IgD-negative memory B cell (primary cell): ENCODE results near the gene TXNDC8. TPM values are rescaled to one million over a fixed set of nuclear protein-coding genes. Genes with fewer than 3 reads are reported as not detected.
A peak's percentile ranks its signal among the peaks of the same experiment; 100 is the strongest.
"Not testable (repeated sequence)": the region's sequence is repeated elsewhere in the genome, so short reads cannot be mapped to it uniquely, and the experiment has no call there.

Experiments
- H3K27ac Mint-ChIP-seq, 3 donors: one replicate each; pipeline ENCODE4 v1.8.0; 2020 to 2022; ENCODE audit warnings: mild to moderate bottlenecking in 3 of 3, mixed read lengths in 3 of 3, moderate library complexity in 1 of 3
- H3K27me3 Mint-ChIP-seq: one replicate; pipeline ENCODE4 v1.8.0; 2021; ENCODE audit warnings: mixed read lengths
- H3K36me3 Mint-ChIP-seq: one replicate; pipeline ENCODE4 v1.8.0; 2020; ENCODE audit warnings: mild to moderate bottlenecking, mixed read lengths
- H3K4me1 Mint-ChIP-seq, 3 donors: one replicate each; pipeline ENCODE4 v1.8.0; 2020 to 2022; ENCODE audit warnings: mixed read lengths in 3 of 3, mild to moderate bottlenecking in 1 of 3
- H3K4me3 Mint-ChIP-seq, 4 donors: one replicate each; pipeline ENCODE4 v1.8.0; 2020 to 2022; ENCODE audit warnings: mild to moderate bottlenecking in 4 of 4, mixed read lengths in 4 of 4, moderate library complexity in 3 of 4
- H3K9me3 Mint-ChIP-seq, 3 donors: one replicate each; pipeline ENCODE4 v1.8.0; 2020 to 2021; ENCODE audit warnings: mixed read lengths in 3 of 3, mild to moderate bottlenecking in 1 of 3
- polyA plus RNA-seq: library from polyadenylated mRNA; unstranded; fragments of 300-500 nt; fragmentation: Illumina TruSeq; gene quantifications from one replicate; pipeline ENCODE4 v1.2.3, GENCODE V29; 2021

TXNDC8 gene
- not detected for polyA plus RNA-seq

DNA sequence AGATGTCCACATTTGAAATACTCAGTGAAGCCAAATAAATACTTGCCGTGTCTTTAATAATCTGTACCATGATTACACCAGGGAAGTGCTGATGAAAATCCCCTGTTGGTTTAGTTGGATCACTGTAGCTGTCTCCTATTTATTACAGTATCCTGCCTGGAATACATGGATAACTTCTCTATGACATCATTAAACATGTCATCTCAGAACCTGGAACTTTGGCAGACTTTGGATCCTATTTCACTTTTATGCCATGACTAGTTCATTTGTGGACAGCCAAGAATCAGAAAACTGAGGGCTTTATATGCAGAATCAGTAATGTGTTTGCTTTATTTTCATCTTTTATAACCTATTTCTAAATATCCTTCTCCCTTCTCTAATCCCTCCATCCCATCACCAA, at the start of gene TXNDC8:
Gene TXNDC8, minus strand, starts transcription at position 137 of the 400 bp plus-strand sequence.
- Mint-ChIP-seq H3K4me1 (peaks cover 0 to 7% (median 2%) of the 10 kb centered on the region in 3 donors), H3K27me3 (peaks cover 2% of the 10 kb centered on the region), H3K36me3 (no peaks in the 10 kb centered on the region), H3K27ac (no peak within 1 kb of the TSS), H3K4me3 (peak within 1 kb of the TSS in 1 of 4 donors; percentile 34), H3K9me3 (peaks cover 0 to 2% (median 0%) of the 10 kb centered on the region in 3 donors)

DNA sequence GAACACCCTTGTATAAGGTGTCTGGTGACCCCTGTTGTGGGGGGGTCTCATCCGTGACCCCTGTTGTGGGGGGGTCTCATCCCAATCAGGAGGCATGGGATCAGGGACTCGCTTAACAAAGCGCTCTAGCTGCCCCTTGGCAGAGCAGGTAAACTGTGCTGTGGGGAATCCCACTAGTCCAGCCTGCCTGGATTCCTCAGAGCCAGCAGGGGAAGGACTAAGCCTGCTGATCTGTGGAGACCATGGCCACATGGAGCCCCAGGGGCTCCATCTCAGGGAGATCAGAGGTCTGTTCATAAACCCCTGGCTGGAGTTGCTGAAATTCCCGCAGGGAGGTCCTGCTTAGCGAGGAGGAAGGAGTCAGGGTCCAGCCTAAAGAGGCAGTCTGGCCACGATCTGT, 45.8 kb upstream of the TXNDC8 start:
- H3K27me3 Mint-ChIP-seq = peaks cover 5% of the 10 kb centered on the region
- H3K9me3 Mint-ChIP-seq = peaks cover 0 to 2% (median 0%) of the 10 kb centered on the region in 3 donors
- no peaks in the 10 kb centered on the region for H3K4me1 Mint-ChIP-seq
- no peaks in the 10 kb centered on the region for H3K36me3 Mint-ChIP-seq
- no peak overlapping the region for H3K4me3 Mint-ChIP-seq
- no peak overlapping the region for H3K27ac Mint-ChIP-seq

DNA sequence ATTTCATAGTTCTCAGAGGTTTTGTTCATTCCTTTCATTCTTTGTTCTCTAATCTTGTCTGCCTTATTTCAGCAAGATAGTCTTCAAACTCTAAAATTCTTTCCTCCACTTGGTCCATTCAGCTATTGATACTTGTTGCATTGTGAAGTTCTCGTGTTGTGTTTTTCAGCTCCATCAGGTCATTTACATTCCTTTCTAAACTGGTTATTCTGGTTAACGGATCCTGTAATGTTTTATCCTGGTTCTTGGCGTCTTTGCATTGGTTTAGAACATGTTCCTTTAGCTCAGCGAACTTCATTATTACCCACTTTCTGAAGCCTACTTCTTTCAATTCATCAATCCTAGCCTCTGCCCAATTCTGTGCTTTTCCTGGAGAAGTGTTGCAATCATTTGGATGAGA, 45.1 kb upstream of the TXNDC8 start:
- H3K9me3 Mint-ChIP-seq = peaks cover 0 to 2% (median 0%) of the 10 kb centered on the region in 3 donors
- H3K27me3 Mint-ChIP-seq = peaks cover 5% of the 10 kb centered on the region
- no peak overlapping the region for H3K4me3 Mint-ChIP-seq
- H3K36me3 Mint-ChIP-seq = no peaks in the 10 kb centered on the region
- H3K27ac Mint-ChIP-seq = no peak overlapping the region
- no peaks in the 10 kb centered on the region for H3K4me1 Mint-ChIP-seq

DNA sequence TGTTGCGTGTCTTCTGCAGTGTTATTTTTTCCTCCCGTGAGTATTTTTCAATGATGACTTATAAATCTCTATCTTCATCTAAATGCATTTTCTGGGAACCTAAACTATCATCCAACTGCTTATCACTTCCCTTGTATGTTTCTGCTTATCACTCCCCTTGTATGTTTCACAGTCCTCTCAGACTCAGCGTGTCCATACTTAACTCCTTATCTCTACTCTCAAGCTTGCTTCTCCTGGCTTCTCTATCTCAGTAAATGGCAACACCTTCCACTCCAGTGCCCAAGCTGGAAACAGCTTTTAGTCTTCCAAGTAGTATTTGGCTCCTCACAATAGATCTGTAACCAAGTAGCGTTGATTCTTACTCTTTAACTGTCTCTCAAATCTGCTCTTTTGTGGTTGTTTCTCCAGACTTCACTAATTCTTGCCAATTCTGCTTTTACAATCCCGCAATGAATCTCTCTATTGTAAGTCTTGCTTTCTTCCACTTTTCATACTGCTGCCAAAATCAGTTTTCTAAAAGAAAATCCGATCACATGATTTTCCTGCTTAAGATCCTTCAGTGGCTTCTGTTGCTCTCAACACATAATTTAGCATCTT, 33.8 kb upstream of the TXNDC8 start:
- Mint-ChIP-seq H3K36me3 (no peaks in the 10 kb centered on the region), H3K4me1 (no peaks in the 10 kb centered on the region), H3K27ac (no peak overlapping the region), H3K27me3 (peaks cover 2% of the 10 kb centered on the region), H3K9me3 (no peaks in the 10 kb centered on the region), H3K4me3 (no peak overlapping the region)

DNA sequence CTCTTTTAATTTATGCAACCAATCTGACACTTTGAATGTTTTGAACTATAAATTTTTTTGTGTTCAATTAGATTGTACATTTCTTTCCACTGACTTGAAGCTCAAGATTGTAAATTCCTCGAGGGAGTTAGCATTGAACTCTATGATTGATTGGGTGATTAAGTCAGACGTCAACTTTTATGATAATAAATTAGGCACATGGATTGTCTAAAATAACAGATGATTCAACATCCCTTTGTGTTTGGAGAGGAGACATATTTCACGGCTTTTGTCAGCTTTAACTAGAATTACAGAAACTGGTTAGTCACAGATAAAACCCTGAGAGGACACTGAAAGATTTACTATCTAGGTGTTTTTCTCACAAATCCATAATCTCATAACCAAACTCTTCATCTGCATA, 32.7 kb upstream of the TXNDC8 start:
- H3K9me3 Mint-ChIP-seq = no peaks in the 10 kb centered on the region
- no peaks in the 10 kb centered on the region for H3K4me1 Mint-ChIP-seq
- no peak overlapping the region for H3K4me3 Mint-ChIP-seq
- H3K27me3 Mint-ChIP-seq = peaks cover 2% of the 10 kb centered on the region
- no peaks in the 10 kb centered on the region for H3K36me3 Mint-ChIP-seq
- no peak overlapping the region for H3K27ac Mint-ChIP-seq

DNA sequence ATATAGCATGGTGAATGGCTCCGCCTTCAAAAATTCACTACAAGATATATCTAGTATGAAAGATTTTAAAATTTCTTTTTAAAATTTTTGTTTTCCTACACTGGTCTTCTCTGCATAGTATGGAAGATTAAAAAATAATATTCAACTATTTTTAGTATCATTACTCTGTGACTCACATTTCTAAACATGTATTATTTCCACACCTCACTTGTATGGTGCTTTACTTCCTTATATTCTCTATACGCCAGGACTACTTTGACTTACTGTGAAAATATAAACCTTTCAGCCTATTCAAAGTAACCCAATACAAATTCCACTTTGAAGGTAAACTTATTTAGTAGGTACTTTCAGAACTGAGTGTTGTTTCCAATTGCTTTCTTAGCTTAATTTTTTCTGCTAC, 26.8 kb upstream of the TXNDC8 start:
- peaks cover 0 to 3% (median 3%) of the 10 kb centered on the region in 3 donors for H3K9me3 Mint-ChIP-seq
- no peak overlapping the region for H3K4me3 Mint-ChIP-seq
- H3K27ac Mint-ChIP-seq = no peak overlapping the region
- no peaks in the 10 kb centered on the region for H3K4me1 Mint-ChIP-seq
- no peaks in the 10 kb centered on the region for H3K27me3 Mint-ChIP-seq
- no peaks in the 10 kb centered on the region for H3K36me3 Mint-ChIP-seq

DNA sequence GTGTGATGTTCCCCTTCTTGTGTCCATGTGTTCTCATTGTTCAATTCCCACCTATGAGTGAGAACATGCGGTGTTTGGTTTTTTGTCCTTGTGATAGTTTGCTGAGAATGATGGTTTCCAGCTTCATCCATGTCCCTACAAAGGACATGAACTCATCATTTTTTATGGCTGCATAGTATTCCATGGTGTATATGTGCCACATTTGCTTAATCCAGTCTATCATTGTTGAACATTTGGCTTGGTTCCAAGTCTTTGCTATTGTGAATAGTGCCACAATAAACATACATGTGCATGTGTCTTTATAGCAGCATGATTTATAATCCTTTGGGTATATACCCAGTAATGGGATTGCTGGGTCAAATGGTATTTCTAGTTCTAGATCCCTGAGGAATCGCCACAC, 21.3 kb upstream of the TXNDC8 start:
- not testable (repeated sequence) for H3K27me3 Mint-ChIP-seq, H3K4me1 Mint-ChIP-seq, H3K36me3 Mint-ChIP-seq, H3K27ac Mint-ChIP-seq, H3K4me3 Mint-ChIP-seq, H3K9me3 Mint-ChIP-seq

DNA sequence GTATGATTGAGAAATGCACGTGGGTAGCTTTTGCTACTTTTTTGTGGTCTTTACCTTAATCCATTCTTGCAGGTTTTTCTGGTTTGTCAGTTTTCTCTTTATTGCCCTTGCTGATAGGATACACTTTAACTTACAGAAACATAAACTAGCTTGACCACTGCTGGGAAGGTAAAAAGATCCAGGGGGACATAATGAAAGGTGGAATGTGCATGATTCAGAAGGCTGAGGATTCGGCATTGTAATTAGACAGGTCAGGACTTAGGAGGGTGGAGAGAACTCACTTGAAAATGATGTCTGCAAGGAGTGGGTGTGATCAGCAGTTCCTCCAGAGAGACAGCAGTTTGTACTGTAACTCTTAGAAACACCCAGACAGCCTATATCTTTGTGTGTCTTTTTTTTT, 19.8 kb upstream of the TXNDC8 start:
- Mint-ChIP-seq H3K4me3 (no peak overlapping the region), H3K27me3 (no peaks in the 10 kb centered on the region), H3K36me3 (no peaks in the 10 kb centered on the region), H3K4me1 (peaks cover 0 to 2% (median 0%) of the 10 kb centered on the region in 3 donors), H3K27ac (no peak overlapping the region), H3K9me3 (peaks cover 0 to 6% (median 3%) of the 10 kb centered on the region in 3 donors)

DNA sequence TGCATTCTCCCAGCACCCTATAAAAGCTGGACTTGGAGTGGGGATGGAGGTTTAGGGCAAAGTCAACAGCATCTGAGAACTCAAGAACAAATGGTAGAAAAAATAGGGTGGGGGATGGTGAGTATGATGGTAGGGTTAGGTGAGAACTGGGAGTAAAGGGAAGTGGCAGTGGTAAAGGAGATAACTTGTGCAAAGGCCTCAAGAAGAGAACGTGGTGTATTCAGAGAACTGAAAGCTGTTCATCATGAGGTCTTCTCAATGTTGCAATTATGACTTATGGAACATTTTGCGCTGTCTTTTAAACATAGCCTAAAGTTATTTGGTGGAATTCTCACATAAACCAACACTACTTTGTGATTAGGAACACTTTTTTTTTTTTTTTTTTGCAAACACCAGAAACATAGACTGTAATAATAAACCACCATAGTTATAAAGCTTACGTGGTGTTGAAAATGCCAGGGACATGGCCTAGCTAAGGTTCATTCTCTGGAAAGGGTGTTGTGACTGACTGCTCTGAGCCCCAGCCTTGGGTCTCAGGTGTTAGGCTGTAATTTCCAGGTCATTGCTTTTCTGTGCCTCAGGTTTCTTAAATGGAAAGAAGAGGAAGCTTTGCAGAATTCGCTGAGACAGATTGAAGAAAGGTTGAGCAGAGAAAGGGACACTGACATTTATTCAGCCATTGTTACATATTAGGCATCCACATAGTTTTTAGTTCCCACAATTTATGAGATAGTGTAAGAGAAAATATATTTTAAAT, 19.2 kb upstream of the TXNDC8 start:
- Mint-ChIP-seq H3K27me3 (no peaks in the 10 kb centered on the region), H3K4me1 (peaks cover 0 to 2% (median 0%) of the 10 kb centered on the region in 3 donors), H3K9me3 (peaks cover 0 to 6% (median 3%) of the 10 kb centered on the region in 3 donors), H3K4me3 (peak overlapping the region in 1 of 4 donors; percentile 46), H3K27ac (no peak overlapping the region), H3K36me3 (no peaks in the 10 kb centered on the region)

DNA sequence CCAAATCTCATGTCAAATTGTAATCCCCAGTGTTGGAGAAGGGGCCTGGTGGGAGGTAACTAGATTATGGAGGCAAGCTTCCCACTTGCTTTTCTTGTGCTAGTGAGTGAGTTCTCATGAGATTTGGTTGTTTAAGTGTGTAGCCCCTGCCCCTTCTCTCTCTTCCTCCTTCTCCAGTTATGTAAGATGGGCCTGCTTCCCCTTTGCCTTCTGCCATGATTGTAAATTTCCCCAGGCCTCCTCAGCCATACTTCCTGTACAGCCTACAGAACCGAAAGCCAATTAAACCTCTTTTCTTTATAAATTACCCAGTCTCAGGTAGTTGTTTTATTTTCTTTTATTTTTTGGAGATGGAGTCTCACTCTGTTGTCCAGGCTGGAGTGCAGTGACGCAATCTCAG, 18.2 kb upstream of the TXNDC8 start:
- no peaks in the 10 kb centered on the region for H3K36me3 Mint-ChIP-seq
- no peak overlapping the region for H3K4me3 Mint-ChIP-seq
- H3K4me1 Mint-ChIP-seq = peaks cover 0 to 2% (median 0%) of the 10 kb centered on the region in 3 donors
- H3K27ac Mint-ChIP-seq = no peak overlapping the region
- no peaks in the 10 kb centered on the region for H3K27me3 Mint-ChIP-seq
- peaks cover 0 to 6% (median 3%) of the 10 kb centered on the region in 3 donors for H3K9me3 Mint-ChIP-seq

DNA sequence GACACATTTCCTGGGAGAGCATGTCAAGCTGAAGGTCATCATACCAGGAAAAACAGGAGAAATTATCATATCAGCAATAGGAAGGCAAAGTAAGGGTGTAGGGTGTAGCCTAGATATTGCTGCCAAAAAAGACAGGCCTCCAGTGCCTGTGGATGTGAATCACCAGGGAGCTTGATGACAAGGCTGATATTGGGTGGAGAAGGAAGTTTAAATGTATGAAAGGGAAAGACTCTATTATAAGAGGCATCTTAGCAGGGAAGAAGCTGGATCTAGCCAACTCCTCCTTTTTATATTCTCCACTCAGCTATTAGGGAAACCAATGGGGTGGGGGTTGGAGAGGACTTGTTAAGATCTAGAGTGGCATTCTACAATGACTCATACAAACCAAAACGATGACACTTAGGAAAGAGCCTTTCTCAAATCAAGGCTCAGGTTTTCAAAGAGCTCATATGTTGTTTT, 13.4 kb upstream of the TXNDC8 start:
- Mint-ChIP-seq H3K9me3 (no peaks in the 10 kb centered on the region), H3K36me3 (no peaks in the 10 kb centered on the region), H3K27ac (no peak overlapping the region), H3K27me3 (peaks cover 2% of the 10 kb centered on the region), H3K4me1 (no peaks in the 10 kb centered on the region), H3K4me3 (no peak overlapping the region)

DNA sequence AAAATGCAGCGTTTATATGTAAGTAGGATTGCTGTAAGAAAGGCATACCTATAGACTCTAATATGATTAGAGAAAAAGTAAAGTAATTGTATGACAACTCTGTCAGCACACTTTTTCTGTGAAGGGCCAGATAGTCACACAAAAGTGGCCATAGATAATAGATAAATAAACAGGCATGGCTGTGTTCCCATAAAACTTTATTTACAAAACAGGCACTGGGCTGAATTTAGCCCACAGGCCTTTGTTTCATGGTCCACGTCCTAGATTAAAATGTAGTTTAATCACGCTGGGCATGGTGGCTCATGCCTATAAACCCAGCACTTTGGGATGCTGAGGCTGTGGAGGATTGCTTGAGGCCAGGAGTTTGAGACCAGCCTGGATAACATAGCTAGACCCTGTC, 8.7 kb upstream of the TXNDC8 start:
- no peaks in the 10 kb centered on the region for H3K4me1 Mint-ChIP-seq
- H3K4me3 Mint-ChIP-seq = no peak overlapping the region
- no peak overlapping the region for H3K27ac Mint-ChIP-seq
- no peaks in the 10 kb centered on the region for H3K9me3 Mint-ChIP-seq
- no peaks in the 10 kb centered on the region for H3K36me3 Mint-ChIP-seq
- peaks cover 9% of the 10 kb centered on the region for H3K27me3 Mint-ChIP-seq

DNA sequence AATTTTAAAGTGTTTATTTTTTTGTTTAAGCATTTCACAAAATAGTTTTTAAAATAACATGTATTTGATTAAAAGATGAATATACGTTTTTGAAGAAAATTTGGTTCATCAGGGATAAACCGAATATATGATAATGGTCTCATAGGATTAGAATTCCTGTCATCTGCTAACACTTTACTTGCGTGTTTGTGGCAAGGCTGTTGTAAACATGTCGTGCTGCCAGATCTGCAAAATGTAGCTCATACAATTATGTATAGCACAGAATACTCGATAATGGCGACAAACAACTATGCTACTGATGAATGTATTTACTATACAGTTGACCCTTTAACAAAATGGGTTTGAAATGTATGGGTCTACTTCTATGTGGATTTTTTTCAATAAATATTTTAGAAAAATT, 7.2 kb upstream of the TXNDC8 start:
- no peak overlapping the region for H3K27ac Mint-ChIP-seq
- no peaks in the 10 kb centered on the region for H3K36me3 Mint-ChIP-seq
- no peaks in the 10 kb centered on the region for H3K9me3 Mint-ChIP-seq
- H3K4me1 Mint-ChIP-seq = no peaks in the 10 kb centered on the region
- no peak overlapping the region for H3K4me3 Mint-ChIP-seq
- H3K27me3 Mint-ChIP-seq = peaks cover 7% of the 10 kb centered on the region

DNA sequence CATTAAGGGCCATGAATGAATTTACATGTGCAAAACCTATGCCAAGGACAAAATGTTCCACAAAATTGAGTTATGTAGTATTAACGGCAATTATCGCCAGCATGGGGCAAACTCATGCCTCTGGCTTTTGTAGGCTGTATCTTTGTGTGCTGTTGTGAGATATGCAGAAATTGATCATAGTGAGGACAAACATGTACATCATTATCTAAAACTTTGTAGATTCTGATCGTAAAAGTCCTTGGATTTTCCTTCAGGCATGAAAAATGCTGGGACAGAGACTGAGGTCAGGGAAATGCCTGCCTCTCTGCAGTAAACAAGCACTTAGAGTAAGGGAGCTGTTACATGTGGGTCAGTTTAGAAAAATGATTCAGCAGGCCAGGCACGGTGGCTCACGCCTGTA, 5.9 kb upstream of the TXNDC8 start:
- no peak overlapping the region for H3K4me3 Mint-ChIP-seq
- peaks cover 9% of the 10 kb centered on the region for H3K27me3 Mint-ChIP-seq
- no peak overlapping the region for H3K27ac Mint-ChIP-seq
- no peaks in the 10 kb centered on the region for H3K36me3 Mint-ChIP-seq
- H3K4me1 Mint-ChIP-seq = no peaks in the 10 kb centered on the region
- no peaks in the 10 kb centered on the region for H3K9me3 Mint-ChIP-seq

DNA sequence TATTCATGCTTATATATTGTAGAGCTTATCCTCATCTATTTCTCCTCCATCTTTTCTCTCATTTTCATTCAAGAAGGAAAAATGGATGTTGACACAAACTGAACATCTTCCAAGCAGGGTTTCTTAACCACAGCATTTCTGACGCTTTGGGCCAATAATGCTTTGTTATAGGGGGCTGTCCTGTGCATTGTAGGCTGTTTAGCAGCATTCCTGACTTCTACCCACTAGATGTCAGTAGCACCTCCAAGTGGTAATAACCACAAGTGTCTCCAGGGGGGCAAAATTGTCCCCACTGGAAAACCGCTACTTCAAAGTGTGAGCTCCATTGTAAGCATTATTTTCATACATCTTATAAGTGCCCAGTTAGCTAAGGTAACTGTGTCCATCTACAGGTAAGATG, 2.6 kb upstream of the TXNDC8 start:
- Mint-ChIP-seq H3K36me3 (no peaks in the 10 kb centered on the region), H3K4me1 (no peaks in the 10 kb centered on the region), H3K27ac (no peak overlapping the region), H3K27me3 (peaks cover 9% of the 10 kb centered on the region), H3K4me3 (no peak overlapping the region), H3K9me3 (no peaks in the 10 kb centered on the region)

DNA sequence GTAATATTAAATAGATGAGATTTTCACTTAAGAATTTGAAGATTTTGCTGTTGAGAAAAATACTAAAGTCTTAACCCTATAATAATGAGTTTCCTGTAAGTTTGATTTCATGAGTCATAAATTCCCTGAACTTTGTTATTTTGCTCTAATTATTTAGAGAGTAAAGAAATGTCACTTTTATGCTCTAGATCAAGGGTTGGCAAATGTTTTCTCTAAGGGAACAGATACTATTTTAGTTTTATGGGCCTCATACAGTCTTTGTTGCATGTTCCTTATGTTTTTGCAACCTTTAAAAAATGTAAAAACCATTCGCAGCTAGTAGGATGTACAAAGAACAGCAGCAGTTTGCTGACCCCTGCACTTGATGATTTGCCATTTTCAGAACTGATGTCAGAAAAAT, 480 bp upstream of the TXNDC8 start:
- no peak overlapping the region for H3K27ac Mint-ChIP-seq

More for the DNA sequence above, 480 bp upstream of the TXNDC8 start:
- Mint-ChIP-seq H3K4me3 (no peak overlapping the region), H3K9me3 (no peaks in the 10 kb centered on the region), H3K4me1 (peaks cover 0 to 7% (median 2%) of the 10 kb centered on the region in 3 donors), H3K27me3 (peaks cover 4% of the 10 kb centered on the region), H3K36me3 (no peaks in the 10 kb centered on the region)
